HepG2 (cell line): ENCODE results near the gene ZNRF3. TPM values are rescaled to one million over a fixed set of nuclear protein-coding genes. Genes with fewer than 3 reads are reported as not detected.

Source experiments
- ESRRA ChIP-seq: sonication (generic); formaldehyde crosslinking; IDR thresholded peaks from 2 replicates; pipeline ENCODE4 v1.5.1; 2020; ENCODE audit warnings: mild to moderate bottlenecking, low read depth, missing genetic modification reagents
- EZH2 ChIP-seq: conservative IDR thresholded peaks from 2 replicates; pipeline ENCODE4 v1.6.1; 2012; ENCODE audit warnings: mild to moderate bottlenecking, low read depth, low read length, moderate library complexity
- FOXP4 ChIP-seq: sonication (generic); formaldehyde crosslinking; IDR thresholded peaks from 2 replicates; pipeline ENCODE4 v1.4.0; 2020; ENCODE audit warnings: missing genetic modification reagents
- HNF4G ChIP-seq, 2 experiments: sonication (generic) in 1 of 2; formaldehyde crosslinking in 1 of 2; IDR thresholded peaks; 2 replicates each; pipeline versions ENCODE4 v1.4.0 to v1.6.1; 2011 to 2020; ENCODE audit warnings: borderline replicate concordance in 2 of 2, low read depth in 2 of 2, mild to moderate bottlenecking in 2 of 2, low read length in 1 of 2, missing genetic modification reagents in 1 of 2, moderate library complexity in 1 of 2
- MAF1 ChIP-seq: sonication (generic); formaldehyde crosslinking; IDR thresholded peaks from 2 replicates; pipeline ENCODE4 v1.5.0; 2020; ENCODE audit warnings: missing genetic modification reagents, borderline replicate concordance
- MAFF ChIP-seq: IDR thresholded peaks from 2 replicates; pipeline ENCODE4 v1.6.1; 2011; ENCODE audit warnings: low read depth, low read length, improper control_type of control experiment
- NCOA2 ChIP-seq: sonication (generic); formaldehyde crosslinking; IDR thresholded peaks from 2 replicates; pipeline ENCODE4 v1.8.0; 2022; ENCODE audit warnings: inconsistent platforms
- NFKB2 ChIP-seq: sonication (generic); formaldehyde crosslinking; IDR thresholded peaks from 2 replicates; pipeline ENCODE4 v1.4.0; 2020; ENCODE audit warnings: missing genetic modification reagents, borderline replicate concordance
- TCF7L2 ChIP-seq: IDR thresholded peaks from 2 replicates; pipeline ENCODE4 v1.6.1; 2011; ENCODE audit warnings: mild to moderate bottlenecking, low read depth, low read length, moderate library complexity
- THRA ChIP-seq: sonication (generic); formaldehyde crosslinking; IDR thresholded peaks from 2 replicates; pipeline ENCODE4 v1.4.0; 2020; ENCODE audit warnings: missing genetic modification reagents, borderline replicate concordance
- ZBTB26 ChIP-seq: IDR thresholded peaks from 2 replicates; pipeline ENCODE4 v1.6.1; 2016; ENCODE audit warnings: missing compliant biosample characterization, missing genetic modification reagents, borderline replicate concordance
- ZBTB3 ChIP-seq: sonication (generic); formaldehyde crosslinking; IDR thresholded peaks from 2 replicates; pipeline ENCODE4 v1.4.0; 2020; ENCODE audit warnings: low read depth, mild to moderate bottlenecking, moderate library complexity, missing genetic modification reagents, borderline replicate concordance
- ZNF292 ChIP-seq: sonication (generic); formaldehyde crosslinking; IDR thresholded peaks from 2 replicates; pipeline ENCODE4 v1.8.1; 2022; ENCODE audit warnings: mild to moderate bottlenecking, low read depth, missing genetic modification reagents, borderline replicate concordance
- ZNF703 ChIP-seq: sonication (generic); formaldehyde crosslinking; IDR thresholded peaks from 2 replicates; pipeline ENCODE4 v1.5.1; 2020; ENCODE audit warnings: missing genetic modification reagents, mild to moderate bottlenecking, moderate library complexity, borderline replicate concordance
- polyA plus RNA-seq, 8 experiments: library from polyadenylated mRNA; depleted of rRNA in 3 of 8; stranded (reverse) in 7 of 8; unstranded in 1 of 8; fragments of >200 nt; fragmentation: Illumina TruSeq in 4 of 8; extraction: Trizol in 4 of 8; gene quantifications; 2 replicates each; pipeline versions ENCODE4 v1.2.1 to v1.2.3, GENCODE V29; 2011 to 2016; ENCODE audit warnings: low read depth in 4 of 8, missing spikeins in 1 of 8, mixed read lengths in 1 of 8; ENCODE audit not compliant: insufficient read depth in 1 of 8
- total RNA-seq, 5 experiments: library from RNA; depleted of rRNA; stranded (reverse); fragments of >200 nt; fragmentation: Illumina TruSeq; extraction: Trizol; gene quantifications; 2 replicates each; pipeline ENCODE4 v1.2.3, GENCODE V29; 2016; ENCODE audit warnings: low read depth in 1 of 5
- TF ChIP-seq, protein P1 (sequence below): sonication (generic); formaldehyde crosslinking; IDR thresholded peaks from 2 replicates; pipeline ENCODE4 v1.4.0; 2020; ENCODE audit warnings: missing genetic modification reagents, borderline replicate concordance

ZNRF3 gene
- total and polyA plus RNA-seq, 2 of the 13 experiments (the other 11 are each of a cell fraction or from before 2014, with no cell fraction given), result 20.3 to 36.7 TPM

- TF ChIP-seq HNF4G (IDR thresholded peaks at IDR 0.05; ENCODE audit: borderline replicate concordance, low read depth, low read length) (peak; percentile 92), HNF4G (CRISPR knock-in tag; IDR thresholded peaks at IDR 0.05; ENCODE audit: borderline replicate concordance, low read depth) (peak; percentile 26; the same call in 1 of the 2 replicates), TCF7L2 (peak; percentile 85), MAFF (no peak), ZBTB3 (CRISPR knock-in tag) (0 out of 2 replicates have a peak, but pooled peaks have one; percentile 35), ZBTB26 (CRISPR knock-in tag) (peak; percentile 89; the same call in 1 of the 2 replicates), EZH2 (no peak), NFKB2 (CRISPR knock-in tag) (no peak), ESRRA (CRISPR knock-in tag) (0 out of 2 replicates have a peak, but pooled peaks have one; percentile 67), ZNF703 (CRISPR knock-in tag) (peak; percentile 71; the same call in 1 of the 2 replicates), NCOA2 (CRISPR knock-in tag) (peak; percentile 94), MAF1 (CRISPR knock-in tag) (no peak), ZNF292 (CRISPR knock-in tag) (peak; percentile 60; the same call in 1 of the 2 replicates), FOXP4 (CRISPR knock-in tag) (peak; percentile 92), THRA (CRISPR knock-in tag) (peak; percentile 84)
- TF ChIP-seq, protein P1, sequence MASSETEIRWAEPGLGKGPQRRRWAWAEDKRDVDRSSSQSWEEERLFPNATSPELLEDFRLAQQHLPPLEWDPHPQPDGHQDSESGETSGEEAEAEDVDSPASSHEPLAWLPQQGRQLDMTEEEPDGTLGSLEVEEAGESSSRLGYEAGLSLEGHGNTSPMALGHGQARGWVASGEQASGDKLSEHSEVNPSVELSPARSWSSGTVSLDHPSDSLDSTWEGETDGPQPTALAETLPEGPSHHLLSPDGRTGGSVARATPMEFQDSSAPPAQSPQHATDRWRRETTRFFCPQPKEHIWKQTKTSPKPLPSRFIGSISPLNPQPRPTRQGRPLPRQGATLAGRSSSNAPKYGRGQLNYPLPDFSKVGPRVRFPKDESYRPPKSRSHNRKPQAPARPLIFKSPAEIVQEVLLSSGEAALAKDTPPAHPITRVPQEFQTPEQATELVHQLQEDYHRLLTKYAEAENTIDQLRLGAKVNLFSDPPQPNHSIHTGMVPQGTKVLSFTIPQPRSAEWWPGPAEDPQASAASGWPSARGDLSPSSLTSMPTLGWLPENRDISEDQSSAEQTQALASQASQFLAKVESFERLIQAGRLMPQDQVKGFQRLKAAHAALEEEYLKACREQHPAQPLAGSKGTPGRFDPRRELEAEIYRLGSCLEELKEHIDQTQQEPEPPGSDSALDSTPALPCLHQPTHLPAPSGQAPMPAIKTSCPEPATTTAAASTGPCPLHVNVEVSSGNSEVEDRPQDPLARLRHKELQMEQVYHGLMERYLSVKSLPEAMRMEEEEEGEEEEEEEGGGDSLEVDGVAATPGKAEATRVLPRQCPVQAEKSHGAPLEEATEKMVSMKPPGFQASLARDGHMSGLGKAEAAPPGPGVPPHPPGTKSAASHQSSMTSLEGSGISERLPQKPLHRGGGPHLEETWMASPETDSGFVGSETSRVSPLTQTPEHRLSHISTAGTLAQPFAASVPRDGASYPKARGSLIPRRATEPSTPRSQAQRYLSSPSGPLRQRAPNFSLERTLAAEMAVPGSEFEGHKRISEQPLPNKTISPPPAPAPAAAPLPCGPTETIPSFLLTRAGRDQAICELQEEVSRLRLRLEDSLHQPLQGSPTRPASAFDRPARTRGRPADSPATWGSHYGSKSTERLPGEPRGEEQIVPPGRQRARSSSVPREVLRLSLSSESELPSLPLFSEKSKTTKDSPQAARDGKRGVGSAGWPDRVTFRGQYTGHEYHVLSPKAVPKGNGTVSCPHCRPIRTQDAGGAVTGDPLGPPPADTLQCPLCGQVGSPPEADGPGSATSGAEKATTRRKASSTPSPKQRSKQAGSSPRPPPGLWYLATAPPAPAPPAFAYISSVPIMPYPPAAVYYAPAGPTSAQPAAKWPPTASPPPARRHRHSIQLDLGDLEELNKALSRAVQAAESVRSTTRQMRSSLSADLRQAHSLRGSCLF (CRISPR knock-in tag), result no peak
Observed at GRCh38 chr22:28864878-28865596, 18.3 kb upstream of the ZNRF3 start (continued).
